Measurements from ENCODE around the gene PLD3.

PLD3 gene

DNA sequence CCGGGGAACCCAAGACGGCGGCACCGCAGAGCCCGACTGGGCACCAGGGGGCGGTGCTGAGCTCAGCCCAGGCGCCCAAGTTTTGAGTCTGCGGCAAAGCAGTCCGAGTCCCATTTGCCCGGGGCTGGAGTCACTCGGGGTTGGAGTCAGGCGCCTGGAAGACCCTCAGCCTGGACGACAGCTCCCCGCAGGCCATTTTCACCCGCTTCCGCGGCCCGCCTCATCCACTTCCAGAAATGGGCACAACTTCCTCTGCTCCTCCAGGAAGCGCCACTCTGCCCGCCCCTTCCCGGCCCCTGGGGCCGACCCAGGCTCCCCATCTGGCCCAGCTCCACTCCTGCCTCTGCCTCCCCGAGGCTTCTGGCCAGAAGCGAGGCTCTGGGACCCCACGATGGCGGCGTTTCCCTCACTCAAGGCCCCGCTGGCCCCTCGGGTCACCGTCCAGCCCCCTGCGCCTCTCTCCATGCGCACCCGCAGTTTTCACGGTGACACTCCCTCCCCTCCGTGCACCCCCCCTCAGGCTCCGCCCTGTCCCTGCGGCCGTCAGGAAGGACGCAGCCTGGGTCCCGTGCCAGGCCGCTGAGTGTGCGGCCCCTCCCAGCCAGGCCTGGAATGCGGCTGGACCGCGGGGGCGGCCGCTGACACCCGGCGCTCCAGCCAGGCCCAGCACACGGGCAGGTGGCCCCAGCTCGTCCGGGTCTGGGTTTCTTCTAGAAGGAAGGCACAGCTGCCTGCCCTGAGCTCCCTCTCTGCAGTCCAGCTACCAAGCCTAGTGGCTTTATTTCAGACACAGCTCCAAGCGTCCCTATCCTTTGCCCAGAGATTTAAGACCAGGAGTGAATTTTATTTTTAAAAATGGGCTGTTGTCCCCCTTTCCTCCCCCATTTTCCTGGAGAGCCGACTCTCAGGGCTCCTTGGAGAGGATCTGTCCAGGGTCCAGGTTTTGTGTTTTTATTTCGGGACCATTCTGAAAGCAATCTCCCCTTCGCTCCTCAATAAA lies 72.6 kb downstream of the PLD3 start:
- Histone ChIP-seq H3K4me1 (ENCODE audit: control insufficient read depth, insufficient read depth, low read length) (peaks cover 22% of the 10 kb centered on the region), H3K36me3 (ENCODE audit: control insufficient read depth, insufficient read depth, low read length) (no peaks in the 10 kb centered on the region), H3K9me3 (ENCODE audit: control insufficient read depth, low read length) (no peaks in the 10 kb centered on the region), H3K4me3 (ENCODE audit: insufficient read depth, low read depth, low read length) (peak overlapping the region; percentile 38), H3K27ac (ENCODE audit: insufficient read depth, low read depth, low read length, poor library complexity, severe bottlenecking) (peak overlapping the region; percentile 89), H3K27me3 (ENCODE audit: control insufficient read depth, insufficient read depth, low read length, poor library complexity, severe bottlenecking) (no peaks in the 10 kb centered on the region)
- 5% methylated on average over 56 of the region's 56 CpGs for WGBS, 2 experiments

DNA sequence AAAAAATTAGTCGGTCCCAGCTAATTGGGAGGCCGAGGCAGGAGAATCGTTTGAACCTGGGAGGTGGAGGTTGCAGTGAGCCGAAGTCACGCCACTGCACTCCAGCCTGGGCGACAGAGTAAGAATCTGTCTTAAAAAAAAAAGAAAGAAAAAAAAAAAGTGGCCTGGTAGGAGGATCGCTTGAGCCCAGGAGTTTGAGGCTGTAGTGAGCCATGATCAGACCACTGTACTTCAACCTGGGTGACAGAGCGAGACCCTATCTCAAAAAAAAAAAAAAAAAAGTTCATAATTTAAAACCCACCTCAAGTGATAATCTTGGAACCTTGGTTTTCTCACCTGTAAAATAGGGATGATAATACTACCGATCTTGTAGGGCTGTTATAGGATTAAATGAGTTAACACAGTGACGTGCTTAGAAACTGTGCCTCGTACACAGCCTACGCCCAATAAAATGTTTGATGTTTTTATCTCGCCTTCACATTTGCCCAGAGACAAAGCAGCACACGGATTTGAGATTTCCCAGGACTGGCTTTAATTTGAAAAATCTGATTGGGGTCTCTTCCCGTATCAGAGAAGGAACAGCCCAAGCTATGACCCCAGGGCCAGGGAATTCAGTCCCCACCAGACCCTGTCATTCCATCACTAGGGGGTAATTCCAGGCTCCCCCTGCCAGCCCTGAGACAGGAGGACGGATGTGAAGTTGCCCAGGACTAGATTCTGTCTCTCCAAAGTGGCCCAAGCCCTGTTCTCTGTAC lies 73.7 kb downstream of the PLD3 start:
- H3K27me3 ChIP-seq (ENCODE audit: control insufficient read depth, insufficient read depth, low read length, poor library complexity, severe bottlenecking), result no peaks in the 10 kb centered on the region
- H3K9me3 ChIP-seq (ENCODE audit: control insufficient read depth, low read length), result no peaks in the 10 kb centered on the region
- H3K4me1 ChIP-seq (ENCODE audit: control insufficient read depth, insufficient read depth, low read length), result peaks cover 18% of the 10 kb centered on the region
- no peak overlapping the region for H3K4me3 ChIP-seq (ENCODE audit: insufficient read depth, low read depth, low read length)
- H3K36me3 ChIP-seq (ENCODE audit: control insufficient read depth, insufficient read depth, low read length), result no peaks in the 10 kb centered on the region
- H3K27ac ChIP-seq (ENCODE audit: insufficient read depth, low read depth, low read length, poor library complexity, severe bottlenecking), result no peak overlapping the region
- 91 to 94% methylated on average over 15 to 16 of the region's 16 CpGs for WGBS, 2 experiments

DNA sequence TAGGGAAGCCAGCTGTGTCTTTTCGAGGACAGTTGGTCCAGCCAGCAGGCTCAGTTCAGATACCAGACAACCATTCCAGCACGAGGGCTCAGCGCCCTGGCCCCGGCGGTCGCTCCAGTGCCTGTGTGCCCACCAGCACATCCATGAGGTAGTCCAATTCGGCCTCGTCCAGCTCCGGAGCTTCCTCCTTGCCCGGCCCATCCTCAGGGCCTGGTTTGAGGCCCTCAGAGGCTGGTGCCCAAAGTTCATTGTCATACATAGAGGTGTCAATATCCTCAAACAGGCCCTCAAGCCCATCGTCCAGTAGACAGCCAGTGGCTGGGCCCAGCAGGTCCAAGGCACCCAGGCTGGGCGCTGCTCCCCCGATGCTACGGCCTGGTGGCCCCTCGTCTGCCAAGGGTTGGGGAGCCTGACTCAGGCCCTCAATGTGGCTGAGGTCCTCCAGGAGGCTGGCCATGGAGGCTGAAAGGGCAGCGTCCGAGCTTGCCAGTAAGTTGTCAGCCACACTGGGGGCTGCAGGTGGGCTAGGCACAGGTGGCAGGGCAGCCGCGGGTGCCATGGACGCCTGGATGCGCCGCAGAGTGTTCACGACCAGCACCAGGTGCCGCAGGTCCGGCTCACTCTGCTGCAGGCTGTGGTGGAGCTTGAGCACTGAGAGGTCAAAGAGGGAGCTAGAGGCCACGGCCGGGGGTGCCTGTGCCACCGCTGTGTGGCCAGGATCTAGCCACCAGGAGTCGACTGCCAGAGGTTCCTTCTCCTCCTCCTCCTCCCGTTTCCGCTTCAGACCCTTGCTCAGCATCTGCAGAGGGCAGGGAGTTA lies 74.5 kb downstream of the PLD3 start:
- Histone ChIP-seq H3K27me3 (ENCODE audit: control insufficient read depth, insufficient read depth, low read length, poor library complexity, severe bottlenecking) (no peaks in the 10 kb centered on the region), H3K27ac (ENCODE audit: insufficient read depth, low read depth, low read length, poor library complexity, severe bottlenecking) (no peak overlapping the region), H3K9me3 (ENCODE audit: control insufficient read depth, low read length) (no peaks in the 10 kb centered on the region), H3K4me3 (ENCODE audit: insufficient read depth, low read depth, low read length) (no peak overlapping the region), H3K4me1 (ENCODE audit: control insufficient read depth, insufficient read depth, low read length) (peaks cover 13% of the 10 kb centered on the region), H3K36me3 (ENCODE audit: control insufficient read depth, insufficient read depth, low read length) (no peaks in the 10 kb centered on the region)
- WGBS, 2 experiments, result 94% methylated on average over 31 of the region's 31 CpGs

DNA sequence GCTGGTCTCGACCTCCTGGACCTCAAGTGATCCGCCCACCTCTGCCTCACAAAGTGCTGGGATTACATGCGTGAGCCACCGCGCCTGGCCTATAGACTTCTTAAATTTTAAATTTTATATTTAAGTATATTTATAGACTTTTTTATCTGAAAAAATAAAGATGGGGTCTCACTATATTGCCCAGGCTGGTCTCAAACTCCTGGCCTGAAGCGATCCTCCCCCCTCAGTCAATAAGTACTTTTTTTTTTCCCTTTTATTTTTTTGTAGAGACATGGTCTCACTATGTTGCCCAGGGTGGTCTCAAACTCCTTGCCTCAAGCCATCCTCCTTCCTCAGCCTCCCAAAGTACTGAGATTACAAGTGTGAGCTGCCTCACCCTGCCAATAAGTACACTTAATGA lies 75.4 kb downstream of the PLD3 start:
- Histone ChIP-seq H3K4me3 (ENCODE audit: insufficient read depth, low read depth, low read length) (no peak overlapping the region), H3K27me3 (ENCODE audit: control insufficient read depth, insufficient read depth, low read length, poor library complexity, severe bottlenecking) (no peaks in the 10 kb centered on the region), H3K27ac (ENCODE audit: insufficient read depth, low read depth, low read length, poor library complexity, severe bottlenecking) (no peak overlapping the region), H3K36me3 (ENCODE audit: control insufficient read depth, insufficient read depth, low read length) (no peaks in the 10 kb centered on the region), H3K9me3 (ENCODE audit: control insufficient read depth, low read length) (no peaks in the 10 kb centered on the region), H3K4me1 (ENCODE audit: control insufficient read depth, insufficient read depth, low read length) (peaks cover 13% of the 10 kb centered on the region)
- WGBS, 2 experiments, result 84 to 94% methylated on average over 3 to 4 of the region's 6 CpGs

DNA sequence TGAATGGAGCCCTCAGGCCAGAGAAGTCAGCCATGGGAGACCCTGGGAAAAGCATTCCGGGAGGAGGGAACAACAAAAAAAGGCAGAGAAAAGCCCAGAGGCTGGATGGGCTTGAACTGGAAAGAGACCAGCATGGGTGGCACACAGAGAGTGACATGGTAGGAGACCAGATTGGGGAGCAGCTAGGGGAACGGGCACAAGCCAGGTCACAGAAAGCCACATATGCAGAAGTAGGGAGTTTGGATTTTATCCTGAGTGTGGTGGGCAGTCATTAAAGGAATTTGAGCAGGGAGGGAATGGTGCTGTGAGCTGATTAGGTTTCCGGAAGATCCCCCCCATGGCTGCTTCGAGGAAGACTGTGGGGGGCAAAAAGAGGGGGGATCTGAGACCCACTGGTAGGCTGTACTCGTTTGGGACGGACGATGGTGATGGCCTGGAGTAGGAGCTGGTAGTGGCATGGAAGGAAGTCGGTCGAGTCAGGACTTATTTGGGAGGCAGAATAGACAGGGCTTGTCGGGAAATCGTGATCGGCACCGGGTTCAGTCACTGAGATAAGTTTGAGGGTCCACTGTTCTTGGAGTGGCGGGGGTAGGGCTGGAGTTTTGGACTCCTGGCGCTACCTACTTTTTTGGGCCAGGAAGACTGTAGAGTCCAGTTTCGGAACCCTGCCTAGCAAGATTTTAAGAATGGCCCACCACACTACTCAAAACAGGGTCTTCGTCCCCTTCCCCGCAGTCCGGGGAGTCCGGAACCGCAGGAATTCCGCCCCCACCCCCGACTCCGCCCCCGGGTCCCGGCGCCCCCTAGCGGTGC lies 76.3 kb downstream of the PLD3 start:
- peak overlapping the region; percentile 95 for H3K27ac ChIP-seq (ENCODE audit: insufficient read depth, low read depth, low read length, poor library complexity, severe bottlenecking)
- no peaks in the 10 kb centered on the region for H3K36me3 ChIP-seq (ENCODE audit: control insufficient read depth, insufficient read depth, low read length)
- H3K27me3 ChIP-seq (ENCODE audit: control insufficient read depth, insufficient read depth, low read length, poor library complexity, severe bottlenecking), result no peaks in the 10 kb centered on the region
- no peaks in the 10 kb centered on the region for H3K9me3 ChIP-seq (ENCODE audit: control insufficient read depth, low read length)
- WGBS, 2 experiments, result 2% methylated on average over 28 of the region's 28 CpGs
- peaks cover 13% of the 10 kb centered on the region for H3K4me1 ChIP-seq (ENCODE audit: control insufficient read depth, insufficient read depth, low read length)
- H3K4me3 ChIP-seq (ENCODE audit: insufficient read depth, low read depth, low read length), result peak overlapping the region; percentile 67

DNA sequence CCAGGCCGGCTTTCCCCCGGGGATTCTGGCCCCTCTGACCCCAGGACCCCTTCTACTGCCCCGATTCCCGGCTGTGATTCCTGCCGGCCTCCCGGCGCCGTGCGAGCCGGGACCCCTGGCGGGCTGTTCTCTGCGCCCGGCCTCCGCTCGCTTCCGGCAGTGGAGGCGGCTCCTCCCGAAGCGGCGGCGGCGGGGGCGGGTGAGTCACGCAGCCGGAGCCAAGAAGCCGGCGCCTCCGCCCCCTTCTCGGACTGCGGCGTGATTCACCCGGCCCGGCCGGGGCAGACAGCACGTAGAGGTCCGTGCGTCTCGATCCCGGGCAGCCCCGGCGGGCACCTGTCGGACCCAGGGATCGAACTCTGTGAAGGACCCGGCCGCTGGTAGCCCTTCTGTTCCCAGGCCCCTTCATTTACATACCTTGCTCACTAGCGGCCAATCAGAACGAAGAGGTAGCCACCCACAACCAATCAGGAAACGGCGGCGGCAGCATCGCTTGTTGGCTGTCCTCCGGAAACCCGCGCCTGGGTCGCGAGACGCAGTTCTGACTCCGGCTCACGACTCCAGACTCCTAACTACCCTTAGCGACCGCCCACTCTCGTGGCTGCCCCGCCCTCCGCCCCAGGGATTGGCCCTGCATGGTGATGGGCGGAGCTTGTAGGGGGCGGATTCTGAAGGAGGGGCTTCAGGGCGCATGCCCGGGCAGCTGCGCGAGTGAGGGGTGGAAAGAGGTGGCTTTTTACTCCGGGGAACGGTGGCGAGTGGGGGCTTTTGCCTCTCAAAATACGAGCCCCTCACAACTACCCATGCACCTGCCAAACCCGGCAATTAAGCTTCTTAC lies 77.2 kb downstream of the PLD3 start, which contains the start of gene SERTAD1:
Gene SERTAD1 (minus strand): TSS at position 543 of the 838 bp plus-strand sequence. CDS start 2,446 bp downstream, outside the sequence.
- Histone ChIP-seq H3K9me3 (ENCODE audit: control insufficient read depth, low read length) (no peaks in the 10 kb centered on the region), H3K4me3 (ENCODE audit: insufficient read depth, low read depth, low read length) (peak within 1 kb of the TSS; percentile 67), H3K36me3 (ENCODE audit: control insufficient read depth, insufficient read depth, low read length) (no peaks in the 10 kb centered on the region), H3K27me3 (ENCODE audit: control insufficient read depth, insufficient read depth, low read length, poor library complexity, severe bottlenecking) (no peaks in the 10 kb centered on the region), H3K4me1 (ENCODE audit: control insufficient read depth, insufficient read depth, low read length) (peaks cover 13% of the 10 kb centered on the region), H3K27ac (ENCODE audit: insufficient read depth, low read depth, low read length, poor library complexity, severe bottlenecking) (peak within 1 kb of the TSS; percentile 95)
- WGBS, 2 experiments, result 0% methylated on average over 75 of the region's 75 CpGs

Data from ectodermal cell (in vitro differentiated cells).